SK-N-MC (cell line): Measurements from ENCODE around the gene VDAC1.

Source experiments
- EZH2 ChIP-seq: fragments of 200-600 bp; sonication (generic); IDR thresholded peaks from one replicate; pipeline ENCODE4 v1.6.1; 2017; ENCODE audit warnings: antibody characterized with exemption
- FOXP2 ChIP-seq: optimal IDR thresholded peaks from 2 replicates; pipeline ENCODE3; 2011; ENCODE audit warnings: mild to moderate bottlenecking, moderate library complexity; ENCODE audit not compliant: insufficient read depth; ENCODE audit errors: extremely low read length, control extremely low read depth

DNA sequence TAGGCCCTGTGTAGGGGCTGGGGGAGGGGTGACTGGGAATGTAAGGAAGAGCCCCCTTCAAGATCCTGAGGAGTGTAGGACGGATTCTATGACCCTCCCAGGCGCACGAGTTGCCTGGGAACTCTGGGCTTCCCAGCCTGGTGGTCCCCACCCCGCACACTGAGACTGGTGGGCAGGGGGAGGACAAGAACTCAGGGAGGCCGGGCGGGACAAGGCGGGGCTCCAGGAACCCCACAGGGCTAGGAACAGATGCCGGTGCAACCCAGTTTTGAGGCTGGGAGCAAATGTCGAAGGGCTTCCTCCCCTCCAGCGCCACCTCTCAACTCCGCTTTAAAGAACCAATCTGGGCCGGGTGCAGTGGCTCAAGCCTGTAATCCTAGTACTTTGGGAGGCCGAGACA lies 1.3 kb upstream of the VDAC1 start:
- TF ChIP-seq EZH2 (no peak), FOXP2 (no peak)
